ENCODE measurements around the gene GRIN3B.

GRIN3B gene

GRCh38 chr19:1041835-1042685, 41.8 kb downstream of the GRIN3B start:
- Histone ChIP-seq H3K4me1 (ENCODE audit: control insufficient read depth, insufficient read depth, low read length) (peaks cover 9% of the 10 kb centered on the region; the same call in 1 of the 2 replicates), H3K27ac (ENCODE audit: low read depth, low read length) (no peak overlapping the region), H3K9me3 (ENCODE audit: control insufficient read depth, insufficient read depth, low read depth, low read length) (no peaks in the 10 kb centered on the region), H3K4me3 (ENCODE audit: low read depth, low read length) (no peak overlapping the region), H3K9ac (ENCODE audit: low read length) (no peak overlapping the region), H3K36me3 (ENCODE audit: control insufficient read depth, insufficient read depth, low read length) (peaks cover 21% of the 10 kb centered on the region), H3K27me3 (ENCODE audit: control insufficient read depth, insufficient read depth, low read length) (no peaks in the 10 kb centered on the region)

GRCh38 chr19:1042689-1043511, 42.7 kb downstream of the GRIN3B start:
- no peaks in the 10 kb centered on the region for H3K9me3 ChIP-seq (ENCODE audit: control insufficient read depth, insufficient read depth, low read depth, low read length)
- no peak overlapping the region for H3K4me3 ChIP-seq (ENCODE audit: low read depth, low read length)
- peaks cover 15% of the 10 kb centered on the region for H3K36me3 ChIP-seq (ENCODE audit: control insufficient read depth, insufficient read depth, low read length)
- H3K27me3 ChIP-seq (ENCODE audit: control insufficient read depth, insufficient read depth, low read length) = no peaks in the 10 kb centered on the region
- H3K9ac ChIP-seq (ENCODE audit: low read length) = no peak overlapping the region
- peaks cover 9% of the 10 kb centered on the region; the same call in 1 of the 2 replicates for H3K4me1 ChIP-seq (ENCODE audit: control insufficient read depth, insufficient read depth, low read length)
- H3K27ac ChIP-seq (ENCODE audit: low read depth, low read length) = no peak overlapping the region

GRCh38 chr19:1045247-1045603, 45.0 kb downstream of the GRIN3B start:
- Histone ChIP-seq H3K36me3 (ENCODE audit: control insufficient read depth, insufficient read depth, low read length) (0 out of 2 replicates have a peak, but pooled peaks cover 4% of the 10 kb centered on the region), H3K4me3 (ENCODE audit: low read depth, low read length) (no peak overlapping the region), H3K9ac (ENCODE audit: low read length) (no peak overlapping the region), H3K9me3 (ENCODE audit: control insufficient read depth, insufficient read depth, low read depth, low read length) (no peaks in the 10 kb centered on the region), H3K27me3 (ENCODE audit: control insufficient read depth, insufficient read depth, low read length) (no peaks in the 10 kb centered on the region), H3K4me1 (ENCODE audit: control insufficient read depth, insufficient read depth, low read length) (peaks cover 9% of the 10 kb centered on the region; the same call in 1 of the 2 replicates), H3K27ac (ENCODE audit: low read depth, low read length) (no peak overlapping the region)

- no peak overlapping the region for H3K9ac ChIP-seq (ENCODE audit: low read length)
- H3K4me3 ChIP-seq (ENCODE audit: low read depth, low read length) = no peak overlapping the region
- no peaks in the 10 kb centered on the region for H3K9me3 ChIP-seq (ENCODE audit: control insufficient read depth, insufficient read depth, low read depth, low read length)
- peaks cover 5% of the 10 kb centered on the region; the same call in 1 of the 2 replicates for H3K4me1 ChIP-seq (ENCODE audit: control insufficient read depth, insufficient read depth, low read length)
- H3K27me3 ChIP-seq (ENCODE audit: control insufficient read depth, insufficient read depth, low read length) = no peaks in the 10 kb centered on the region
- H3K27ac ChIP-seq (ENCODE audit: low read depth, low read length) = no peak overlapping the region
- H3K36me3 ChIP-seq (ENCODE audit: control insufficient read depth, insufficient read depth, low read length) = 0 out of 2 replicates have a peak, but pooled peaks cover 4% of the 10 kb centered on the region
These were observed 46.0 kb downstream of the GRIN3B start for GRCh38 chr19:1046117-1046626.

GRCh38 chr19:1046836-1047695, 46.8 kb downstream of the GRIN3B start:
- Histone ChIP-seq H3K27me3 (ENCODE audit: control insufficient read depth, insufficient read depth, low read length) (no peaks in the 10 kb centered on the region), H3K27ac (ENCODE audit: low read depth, low read length) (no peak overlapping the region), H3K4me1 (ENCODE audit: control insufficient read depth, insufficient read depth, low read length) (peaks cover 3% of the 10 kb centered on the region; the same call in 1 of the 2 replicates), H3K4me3 (ENCODE audit: low read depth, low read length) (no peak overlapping the region), H3K9me3 (ENCODE audit: control insufficient read depth, insufficient read depth, low read depth, low read length) (no peaks in the 10 kb centered on the region), H3K9ac (ENCODE audit: low read length) (no peak overlapping the region), H3K36me3 (ENCODE audit: control insufficient read depth, insufficient read depth, low read length) (0 out of 2 replicates have a peak, but pooled peaks cover 4% of the 10 kb centered on the region)

GRCh38 chr19:1047696-1048147, 47.5 kb downstream of the GRIN3B start:
- Histone ChIP-seq H3K4me3 (ENCODE audit: low read depth, low read length) (no peak overlapping the region), H3K27ac (ENCODE audit: low read depth, low read length) (no peak overlapping the region), H3K4me1 (ENCODE audit: control insufficient read depth, insufficient read depth, low read length) (peaks cover 3% of the 10 kb centered on the region; the same call in 1 of the 2 replicates), H3K9ac (ENCODE audit: low read length) (no peak overlapping the region), H3K27me3 (ENCODE audit: control insufficient read depth, insufficient read depth, low read length) (no peaks in the 10 kb centered on the region), H3K36me3 (ENCODE audit: control insufficient read depth, insufficient read depth, low read length) (0 out of 2 replicates have a peak, but pooled peaks cover 4% of the 10 kb centered on the region), H3K9me3 (ENCODE audit: control insufficient read depth, insufficient read depth, low read depth, low read length) (no peaks in the 10 kb centered on the region)

- H3K27ac ChIP-seq (ENCODE audit: low read depth, low read length) = no peak overlapping the region
These were observed 48.9 kb downstream of the GRIN3B start for GRCh38 chr19:1049106-1049505.

GRCh38 chr19:1049800-1050199, 49.6 kb downstream of the GRIN3B start:
- Histone ChIP-seq H3K9ac (ENCODE audit: low read length) (no peak overlapping the region), H3K27ac (ENCODE audit: low read depth, low read length) (no peak overlapping the region), H3K9me3 (ENCODE audit: control insufficient read depth, insufficient read depth, low read depth, low read length) (no peaks in the 10 kb centered on the region), H3K4me1 (ENCODE audit: control insufficient read depth, insufficient read depth, low read length) (peaks cover 2% of the 10 kb centered on the region; the same call in 1 of the 2 replicates), H3K36me3 (ENCODE audit: control insufficient read depth, insufficient read depth, low read length) (peaks cover 15% of the 10 kb centered on the region; the same call in 1 of the 2 replicates), H3K27me3 (ENCODE audit: control insufficient read depth, insufficient read depth, low read length) (no peaks in the 10 kb centered on the region), H3K4me3 (ENCODE audit: low read depth, low read length) (no peak overlapping the region)

More at GRCh38 chr19:1049106-1049505, 48.9 kb downstream of the GRIN3B start:
- Histone ChIP-seq H3K9ac (ENCODE audit: low read length) (no peak overlapping the region), H3K27me3 (ENCODE audit: control insufficient read depth, insufficient read depth, low read length) (no peaks in the 10 kb centered on the region), H3K9me3 (ENCODE audit: control insufficient read depth, insufficient read depth, low read depth, low read length) (no peaks in the 10 kb centered on the region), H3K4me1 (ENCODE audit: control insufficient read depth, insufficient read depth, low read length) (peaks cover 3% of the 10 kb centered on the region; the same call in 1 of the 2 replicates), H3K4me3 (ENCODE audit: low read depth, low read length) (no peak overlapping the region), H3K36me3 (ENCODE audit: control insufficient read depth, insufficient read depth, low read length) (peaks cover 8% of the 10 kb centered on the region; the same call in 1 of the 2 replicates)

- Histone ChIP-seq H3K36me3 (ENCODE audit: control insufficient read depth, insufficient read depth, low read length) (peaks cover 24% of the 10 kb centered on the region), H3K27me3 (ENCODE audit: control insufficient read depth, insufficient read depth, low read length) (no peaks in the 10 kb centered on the region)
These were observed 51.0 kb downstream of the GRIN3B start for GRCh38 chr19:1050989-1051788.

More at GRCh38 chr19:1050989-1051788, 51.0 kb downstream of the GRIN3B start:
- Histone ChIP-seq H3K9me3 (ENCODE audit: control insufficient read depth, insufficient read depth, low read depth, low read length) (peaks cover 5% of the 10 kb centered on the region; the same call in 1 of the 2 replicates), H3K27ac (ENCODE audit: low read depth, low read length) (no peak overlapping the region), H3K9ac (ENCODE audit: low read length) (no peak overlapping the region), H3K4me3 (ENCODE audit: low read depth, low read length) (no peak overlapping the region), H3K4me1 (ENCODE audit: control insufficient read depth, insufficient read depth, low read length) (no peaks in the 10 kb centered on the region; the same call in 1 of the 2 replicates)

All from HUES6 (cell line).